Activated T-cell treated with anti-CD3 and anti-CD28 coated beads for 1 hour (primary cell): Measurements from ENCODE around the gene NPHS1.
A peak's percentile ranks its signal among the peaks of the same experiment; 100 is the strongest.
"Not testable (repeated sequence)": the region's sequence is repeated elsewhere in the genome, so short reads cannot be mapped to it uniquely, and the experiment has no call there.

ENCODE experiments used
- DNase-seq: peaks from one replicate; pipeline ENCODE4 v3.0.0-alpha.2; 2020; ENCODE audit warnings: low read depth

NPHS1 gene

GRCh38 chr19:35852029-35852780 lies at the start of gene NPHS1:
Gene NPHS1 (minus strand): TSS chr19:35852504. CDS start chr19:35851837, 667 bp downstream.
- DNase-seq, result no peak

GRCh38 chr19:35901055-35901644 lies 48.8 kb upstream of the NPHS1 start:
- DNase-seq, result no peak

- peak; percentile 84 for DNase-seq
Observed at GRCh38 chr19:35899547-35900214, 47.4 kb upstream of the NPHS1 start.

- no peak for DNase-seq
Observed at GRCh38 chr19:35898499-35898809, 46.1 kb upstream of the NPHS1 start.

- DNase-seq, result no peak
Observed at GRCh38 chr19:35897706-35898451, 45.6 kb upstream of the NPHS1 start.

- no peak for DNase-seq
Observed at GRCh38 chr19:35896643-35897040, 44.3 kb upstream of the NPHS1 start.

GRCh38 chr19:35895911-35896642 lies 43.8 kb upstream of the NPHS1 start:
- DNase-seq, result no peak

- DNase-seq, result no peak
Observed at GRCh38 chr19:35894342-35894741, 42.0 kb upstream of the NPHS1 start.

- not testable (repeated sequence) for DNase-seq
Observed at GRCh38 chr19:35891819-35892218, 39.5 kb upstream of the NPHS1 start.

GRCh38 chr19:35890113-35890650 lies 37.9 kb upstream of the NPHS1 start:
- DNase-seq, result no peak

- no peak for DNase-seq
Observed at GRCh38 chr19:35889370-35890112, 37.2 kb upstream of the NPHS1 start.

GRCh38 chr19:35888398-35888797 lies 36.1 kb upstream of the NPHS1 start:
- no peak for DNase-seq

- DNase-seq, result no peak
Observed at GRCh38 chr19:35887197-35887596, 34.9 kb upstream of the NPHS1 start.

GRCh38 chr19:35885904-35886303 lies 33.6 kb upstream of the NPHS1 start:
- no peak for DNase-seq

- DNase-seq, result no peak
Observed at GRCh38 chr19:35885225-35885738, 33.0 kb upstream of the NPHS1 start.

GRCh38 chr19:35883882-35884281 lies 31.6 kb upstream of the NPHS1 start:
- DNase-seq, result no peak

GRCh38 chr19:35882114-35882832 lies 30.0 kb upstream of the NPHS1 start:
- DNase-seq, result no peak

GRCh38 chr19:35879770-35880317 lies 27.5 kb upstream of the NPHS1 start:
- peak; percentile 63 for DNase-seq

- no peak for DNase-seq
Observed at GRCh38 chr19:35879068-35879467, 26.8 kb upstream of the NPHS1 start.
